A549 (cell line): Measurements from ENCODE around the gene SLC4A4. TPM values are rescaled to one million over a fixed set of nuclear protein-coding genes. Genes with fewer than 3 reads are reported as not detected.

Experiments
- ATAC-seq, 2 experiments: fragments of 200-7000 bp in 1 of 2; fragments of >200 bp in 1 of 2; cut with Nextera tagmentation in 1 of 2; cut with Tn5 transposase in 1 of 2; 3 replicates each; pipeline versions ENCODE4 v1.8.0 to v1.9.1; 2018 to 2020; ENCODE audit warnings: mild to moderate bottlenecking in 1 of 2, moderate library complexity in 1 of 2
- CTCF ChIA-PET: fragments of 300-600 bp; sonication (Branson Sonifier 250); formaldehyde crosslinking; extraction: SDS; loops from one replicate; lab custom pipeline; 2021; ENCODE audit warnings: antibody characterized with exemption, inconsistent platforms; lab: Yijun Ruan, JAX
- POLR2A ChIA-PET: fragments of 350-600 bp; formaldehyde crosslinking; extraction: SDS; loops from one replicate; lab custom pipeline; 2021; ENCODE audit warnings: antibody characterized with exemption, inconsistent platforms; lab: Yijun Ruan, JAX
- DNase-seq, 2 experiments: peaks; one replicate each; pipeline versions ENCODE4 v3.0.0 to v3.0.0-alpha.2; 2011 to 2016; ENCODE audit warnings: low read depth in 1 of 2, low spot score in 1 of 2
- FAIRE-seq: peaks from 2 replicates; lab custom pipeline; 2011; peaks lifted over from hg19 to GRCh38; lab: Jason Lieb, UNC
- H3K27ac ChIP-seq, 2 experiments: fragments of >200 bp; sonication (Bioruptor Twin); formaldehyde crosslinking; 3 replicates each; pipeline ENCODE4 v1.5.1; 2016 to 2017
- H3K4me1 ChIP-seq: fragments of >200 bp; sonication (Bioruptor Twin); formaldehyde crosslinking; 3 replicates; pipeline ENCODE4 v1.6.1; 2016
- H3K4me2 ChIP-seq: fragments of >200 bp; sonication (Bioruptor Twin); formaldehyde crosslinking; 3 replicates; pipeline ENCODE4 v1.6.1; 2016
- H3K4me3 ChIP-seq: fragments of >200 bp; sonication (Bioruptor Twin); formaldehyde crosslinking; 3 replicates; pipeline ENCODE4 v1.5.1; 2016
- H3K9me3 ChIP-seq: fragments of >200 bp; sonication (Bioruptor Twin); formaldehyde crosslinking; 3 replicates; pipeline ENCODE4 v1.6.1; 2016
- CHD4 ChIP-seq: fragments of 200-600 bp; sonication (generic); IDR thresholded peaks from 2 replicates; pipeline ENCODE4 v1.6.1; 2016; ENCODE audit warnings: antibody characterized with exemption, mild to moderate bottlenecking, borderline replicate concordance
- EHMT2 ChIP-seq: fragments of 200-600 bp; sonication (generic); IDR thresholded peaks from 2 replicates; pipeline ENCODE4 v1.6.1; 2016; ENCODE audit warnings: antibody characterized with exemption, low read depth, mild to moderate bottlenecking, moderate library complexity
- FOSB ChIP-seq: fragments of 250-450 bp; sonication (Bioruptor Pico); IDR thresholded peaks from 2 replicates; pipeline ENCODE4 v1.5.0; 2020; ENCODE audit warnings: mild to moderate bottlenecking, moderate library complexity
- HDAC2 ChIP-seq: fragments of 200-600 bp; sonication (generic); IDR thresholded peaks from 2 replicates; pipeline ENCODE4 v1.6.1; 2016
- HEYL ChIP-seq: fragments of 250-450 bp; sonication (Bioruptor Pico); IDR thresholded peaks from 2 replicates; pipeline ENCODE4 v1.8.0; 2021; ENCODE audit warnings: mild to moderate bottlenecking, moderate library complexity
- HOXA7 ChIP-seq: fragments of 250-450 bp; sonication (Bioruptor Pico); IDR thresholded peaks from 2 replicates; pipeline ENCODE4 v1.5.0; 2020; ENCODE audit warnings: mild to moderate bottlenecking, moderate library complexity
- HOXB13 ChIP-seq: fragments of 250-450 bp; sonication (Bioruptor Pico); IDR thresholded peaks from 2 replicates; pipeline ENCODE4 v1.5.0; 2020; ENCODE audit warnings: low read depth, mild to moderate bottlenecking, moderate library complexity
- HOXB5 ChIP-seq: fragments of 250-450 bp; sonication (Bioruptor Pico); IDR thresholded peaks from 2 replicates; pipeline ENCODE4 v1.5.0; 2020; ENCODE audit warnings: mild to moderate bottlenecking, moderate library complexity
- JUN ChIP-seq, 2 experiments: fragments of >200 bp; sonication (Bioruptor Twin); formaldehyde crosslinking; IDR thresholded peaks; 2 replicates in 1 of 2; 3 replicates in 1 of 2; pipeline ENCODE4 v1.6.1; 2016 to 2017
- JUNB ChIP-seq: fragments of >200 bp; sonication (Bioruptor Twin); formaldehyde crosslinking; IDR thresholded peaks from 2 replicates; pipeline ENCODE4 v1.6.1; 2016
- KDM1A ChIP-seq: fragments of 200-600 bp; sonication (generic); IDR thresholded peaks from 2 replicates; pipeline ENCODE4 v1.6.1; 2016; ENCODE audit warnings: low read depth, mild to moderate bottlenecking
- MAFK ChIP-seq: fragments of 450-650 bp; IDR thresholded peaks from 2 replicates; pipeline ENCODE4 v1.6.1; 2014; ENCODE audit not compliant: partially characterized antibody
- NFE2L2 ChIP-seq: fragments of 150-350 bp; conservative IDR thresholded peaks from 2 replicates; pipeline ENCODE4 v1.6.1; 2014; ENCODE audit warnings: low read length
- PBX3 ChIP-seq: IDR thresholded peaks from 2 replicates; pipeline ENCODE4 v1.6.1; 2012
- PHF8 ChIP-seq: fragments of 200-600 bp; sonication (generic); IDR thresholded peaks from 2 replicates; pipeline ENCODE4 v1.6.1; 2016; ENCODE audit warnings: low read depth, mild to moderate bottlenecking, antibody characterized with exemption, moderate library complexity, borderline replicate concordance
- POLR2AphosphoS2 ChIP-seq: conservative IDR thresholded peaks from 2 replicates; pipeline ENCODE4 v1.6.1; 2012; ENCODE audit warnings: low read length, improper control_type of control experiment, inconsistent platforms
- REST ChIP-seq: fragments of 200-600 bp; sonication (generic); IDR thresholded peaks from 2 replicates; pipeline ENCODE4 v1.6.1; 2016; ENCODE audit warnings: antibody characterized with exemption, mild to moderate bottlenecking, moderate library complexity
- SMC3 ChIP-seq: fragments of >200 bp; sonication (Bioruptor Twin); formaldehyde crosslinking; IDR thresholded peaks from 3 replicates; pipeline ENCODE4 v1.6.1; 2018; ENCODE audit warnings: inconsistent platforms
- SREBF2 ChIP-seq: fragments of 450-650 bp; IDR thresholded peaks from 2 replicates; pipeline ENCODE4 v1.6.1; 2014; ENCODE audit warnings: mild to moderate bottlenecking, moderate library complexity
- TFCP2L1 ChIP-seq: fragments of 250-450 bp; sonication (Bioruptor Pico); IDR thresholded peaks from 2 replicates; pipeline ENCODE4 v1.5.0; 2021; ENCODE audit warnings: mild to moderate bottlenecking
- TP53 ChIP-seq: fragments of 250-450 bp; sonication (Bioruptor Pico); IDR thresholded peaks from 2 replicates; pipeline ENCODE4 v1.5.0; 2021; ENCODE audit warnings: mild to moderate bottlenecking, moderate library complexity
- ZFP36 ChIP-seq: fragments of 450-650 bp; IDR thresholded peaks from 2 replicates; pipeline ENCODE4 v1.6.1; 2014; ENCODE audit warnings: borderline replicate concordance; ENCODE audit not compliant: partially characterized antibody
- ZNF302 ChIP-seq: fragments of 250-450 bp; sonication (Bioruptor Pico); IDR thresholded peaks from 2 replicates; pipeline ENCODE4 v1.9.0; 2021; ENCODE audit warnings: inconsistent platforms, mild to moderate bottlenecking, moderate library complexity
- WGBS: methylation state at CpG from one replicate; pipeline ENCODE4 v1.1.6; 2017; ENCODE audit errors: missing lambda C conversion rate; 5-methylcytosine and 5-hydroxymethylcytosine counted together
- polyA plus RNA-seq, 4 experiments: library from polyadenylated mRNA; depleted of rRNA in 3 of 4; stranded (reverse); fragments of >200 nt; fragmentation: RNase III in 1 of 4; extraction: RNeasy Plus Mini Kit Qiagen cat#74134 plus additional on column Dnase treatment in 1 of 4; gene quantifications; 2 replicates in 3 of 4; 3 replicates in 1 of 4; pipeline ENCODE4 v1.2.3, GENCODE V29; 2011 to 2017
- TF ChIP-seq, protein P1 (sequence below): fragments of 450-650 bp; IDR thresholded peaks from 2 replicates; pipeline ENCODE4 v1.6.1; 2014; ENCODE audit warnings: antibody characterized with exemption

SLC4A4 gene
- polyA plus RNA-seq, 2 of the 4 experiments (the other 2 are of a cell fraction), result 1.8 to 2.9 TPM

DNA sequence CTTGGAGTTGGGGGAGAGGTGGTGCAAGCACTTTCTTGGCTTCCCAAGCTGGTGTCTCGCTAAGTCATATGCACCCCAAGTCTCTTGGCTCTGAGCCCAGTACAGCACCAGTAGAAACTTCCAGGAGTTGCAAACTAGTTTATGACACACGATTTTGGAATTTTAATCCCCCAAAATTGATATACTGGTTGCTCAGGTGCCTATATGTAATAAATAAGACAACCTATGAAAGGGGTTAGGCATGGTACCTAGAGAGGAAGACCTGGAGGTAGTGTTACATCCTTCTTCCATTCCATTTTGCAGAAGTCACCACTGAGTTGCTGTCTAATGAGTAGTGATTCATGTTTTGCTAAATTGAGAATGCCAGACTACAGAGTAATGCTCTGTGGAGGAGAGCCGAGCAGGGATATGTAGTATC is 4.3 kb upstream of the SLC4A4 start:
- no peak for ATAC-seq
- WGBS, result 88% methylated on average over 2 of the region's 3 CpGs
- no peak for DNase-seq
- POLR2A ChIA-PET, result no interaction called here
- Histone ChIP-seq H3K4me3 (no peak overlapping the region), H3K27ac (no peak overlapping the region), H3K4me2 (no peak overlapping the region), H3K9me3 (no peaks in the 10 kb centered on the region), H3K4me1 (no peaks in the 10 kb centered on the region)
- no peak for FAIRE-seq
- CTCF ChIA-PET, result interaction anchor here (0.6 kb wide), 1 partner anchor 1601 kb away, joined by 4 read pairs; no protein-coding TSS in a partner anchor
- no peak for TF ChIP-seq JUN (IDR thresholded peaks at IDR 0.05)
- no peak for TF ChIP-seq SREBF2
- TF ChIP-seq MAFK, result no peak
- no peak for TF ChIP-seq REST
- no peak for TF ChIP-seq JUNB
- no peak for TF ChIP-seq ZFP36
- TF ChIP-seq NFE2L2, result no peak
- no peak for TF ChIP-seq HOXA7 (CRISPR knock-in tag)
- TF ChIP-seq ZNF302 (CRISPR knock-in tag), result no peak
- no peak for TF ChIP-seq HOXB13
- TF ChIP-seq CHD4, result no peak
- TF ChIP-seq, protein P1, sequence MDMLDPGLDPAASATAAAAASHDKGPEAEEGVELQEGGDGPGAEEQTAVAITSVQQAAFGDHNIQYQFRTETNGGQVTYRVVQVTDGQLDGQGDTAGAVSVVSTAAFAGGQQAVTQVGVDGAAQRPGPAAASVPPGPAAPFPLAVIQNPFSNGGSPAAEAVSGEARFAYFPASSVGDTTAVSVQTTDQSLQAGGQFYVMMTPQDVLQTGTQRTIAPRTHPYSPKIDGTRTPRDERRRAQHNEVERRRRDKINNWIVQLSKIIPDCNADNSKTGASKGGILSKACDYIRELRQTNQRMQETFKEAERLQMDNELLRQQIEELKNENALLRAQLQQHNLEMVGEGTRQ, result no peak
- no peak for TF ChIP-seq TP53 (CRISPR knock-in tag)

DNA sequence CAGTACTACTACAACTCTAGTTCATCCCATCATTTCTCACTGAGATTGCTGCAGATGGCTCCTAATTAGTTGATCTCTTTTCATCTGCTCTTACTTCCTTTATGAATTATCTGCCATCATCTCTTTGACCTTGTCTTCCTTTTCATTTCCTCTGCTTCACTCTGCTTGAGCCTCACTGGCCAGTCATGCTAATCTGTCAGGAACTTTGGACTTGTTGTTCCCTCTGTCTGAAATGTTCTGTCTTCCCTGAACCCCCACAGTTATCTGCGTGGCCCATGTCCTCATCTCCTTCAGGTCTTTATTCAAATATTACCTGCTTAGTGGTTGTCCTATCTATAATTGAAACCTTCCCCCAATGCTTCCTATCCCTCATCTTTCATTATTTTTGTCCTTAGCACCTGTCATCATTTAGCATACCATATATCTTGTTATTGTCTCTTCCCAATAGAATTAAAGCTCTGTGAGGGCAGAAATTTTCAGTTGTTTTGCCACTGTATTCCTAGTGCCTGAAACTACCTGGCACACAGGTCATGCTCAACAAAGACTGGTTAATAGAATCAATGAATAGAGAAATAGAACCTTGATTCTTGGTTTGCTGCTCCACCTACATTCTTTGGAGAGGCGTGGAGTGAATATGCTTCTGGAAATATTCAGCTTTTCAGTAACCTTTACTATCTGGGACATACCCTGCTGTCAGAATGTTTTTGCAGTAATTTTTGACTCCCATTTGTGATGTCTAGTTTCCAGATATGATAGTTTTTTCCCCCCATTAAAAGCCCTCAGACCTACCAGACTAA is 5.0 kb downstream of the SLC4A4 start:
- no peak overlapping the region for H3K4me3 ChIP-seq
- no peak overlapping the region for H3K27ac ChIP-seq
- no peak for DNase-seq
- 56% methylated on average over 2 of the region's 2 CpGs for WGBS
- no peak for ATAC-seq
- FAIRE-seq, result no peak
- CTCF ChIA-PET, result no interaction called here
- no peaks in the 10 kb centered on the region for H3K9me3 ChIP-seq
- POLR2A ChIA-PET, result no interaction called here
- TF ChIP-seq HDAC2 (no peak), FOSB (CRISPR knock-in tag) (no peak), PBX3 (no peak), EHMT2 (no peak), POLR2AphosphoS2 (no peak), PHF8 (no peak), HEYL (CRISPR knock-in tag) (no peak), JUN (IDR thresholded peaks at IDR 0.05) (no peak), HOXB5 (CRISPR knock-in tag) (no peak), SMC3 (no peak), KDM1A (no peak), TFCP2L1 (CRISPR knock-in tag) (no peak)
- H3K4me1 ChIP-seq, result no peaks in the 10 kb centered on the region
- no peak overlapping the region for H3K4me2 ChIP-seq
